Measurements from ENCODE around the gene HECW1. TPM values are rescaled to one million over a fixed set of nuclear protein-coding genes. Genes with fewer than 3 reads are reported as not detected.

The HECW1 gene
- total and polyA plus RNA-seq, 2 of the 13 experiments (the other 11 are each of a cell fraction or from before 2014, with no cell fraction given) = not detected

GRCh38 chr7:43583424-43584194, 471.2 kb downstream of the HECW1 start (continued):
- TF ChIP-seq PRDM10 (CRISPR knock-in tag; IDR thresholded peaks at IDR 0.05; ENCODE audit: low read depth) (no peak), REXO4 (CRISPR knock-in tag; IDR thresholded peaks at IDR 0.05; ENCODE audit: borderline replicate concordance) (0 out of 2 replicates have a peak, but pooled peaks have one; percentile 24), ZNF777 (CRISPR knock-in tag; IDR thresholded peaks at IDR 0.05) (peak; percentile 86), HNF4G (IDR thresholded peaks at IDR 0.05; ENCODE audit: borderline replicate concordance, low read depth, low read length) (no peak), HNF4G (CRISPR knock-in tag; IDR thresholded peaks at IDR 0.05; ENCODE audit: borderline replicate concordance, low read depth) (0 out of 2 replicates have a peak, but pooled peaks have one; percentile 35), HMGXB4 (CRISPR knock-in tag; IDR thresholded peaks at IDR 0.05; ENCODE audit: borderline replicate concordance in 1 of 2, low read depth in 1 of 2) (peak in 1 of 2 experiments; percentile 66), SNAPC4 (CRISPR knock-in tag; IDR thresholded peaks at IDR 0.05) (0 out of 2 replicates have a peak, but pooled peaks have one; percentile 49), NFKB2 (CRISPR knock-in tag; IDR thresholded peaks at IDR 0.05; ENCODE audit: borderline replicate concordance) (peak; percentile 39; the same call in 1 of the 2 replicates), GTF3A (CRISPR knock-in tag; conservative IDR thresholded peaks at IDR 0.05) (no peak), NFIC (IDR thresholded peaks at IDR 0.05; ENCODE audit: low read length) (no peak), SALL1 (CRISPR knock-in tag; IDR thresholded peaks at IDR 0.05) (peak; percentile 71; the same call in 1 of the 2 replicates), MYC (CRISPR knock-in tag; IDR thresholded peaks at IDR 0.05; ENCODE audit: borderline replicate concordance) (peak; percentile 39; the same call in 1 of the 2 replicates), ZNF292 (CRISPR knock-in tag; IDR thresholded peaks at IDR 0.05; ENCODE audit: borderline replicate concordance, low read depth) (peak; percentile 54; the same call in 1 of the 2 replicates), ZNF576 (CRISPR knock-in tag; IDR thresholded peaks at IDR 0.05) (no peak), ZNF776 (CRISPR knock-in tag; IDR thresholded peaks at IDR 0.05) (peak; percentile 75; the same call in 1 of the 2 replicates)

Data from HepG2 (cell line).